ENCODE measurements around the gene MXI1. TPM values are rescaled to one million over a fixed set of nuclear protein-coding genes. Genes with fewer than 3 reads are reported as not detected.

The MXI1 gene
- total and polyA plus RNA-seq, 10 donors = 6.8 to 49.4 (median 19.4) TPM

- H3K27ac ChIP-seq = no peak overlapping the region
- H3K36me3 ChIP-seq = no peaks in the 10 kb centered on the region
- no peak for DNase-seq
- peaks cover 0 to 21% (median 9%) of the 10 kb centered on the region in 6 donors for H3K4me1 ChIP-seq
- H3K9me3 ChIP-seq = no peaks in the 10 kb centered on the region
- WGBS, 5 donors = 86 to 94% (median 93%) methylated on average over 6 to 8 of the region's 8 CpGs
- intact Hi-C loops (cut with DNase I; ENCODE audit: low total_unique reads) = no loop called here
- peaks cover 0 to 27% (median 0%) of the 10 kb centered on the region in 7 donors for H3K27me3 ChIP-seq (replicated peaks in 1 of 7)
- H3K4me3 ChIP-seq = no peak overlapping the region
- no peak for TF ChIP-seq CTCF (IDR thresholded peaks at IDR 0.05 in 8 of 11, conservative IDR thresholded peaks at IDR 0.05 in 3 of 11)
- no peak for TF ChIP-seq POLR2A (IDR thresholded peaks at IDR 0.05)
Measured at GRCh38 chr10:110203500-110204455, 3.6 kb upstream of the MXI1 start.

- no peaks in the 10 kb centered on the region for H3K9me3 ChIP-seq
- intact Hi-C loops (cut with DNase I; ENCODE audit: low total_unique reads) = no loop called here
Measured at GRCh38 chr10:110205051-110205675, 2.2 kb upstream of the MXI1 start.

GRCh38 chr10:110207805-110208613, 604 bp downstream of the MXI1 start:
- DNase-seq = peak; percentile 88
- intact Hi-C loops (cut with DNase I; ENCODE audit: low total_unique reads) = no loop called here
- H3K27me3 ChIP-seq (replicated peaks in 1 of 7) = peaks cover 0 to 35% (median 0%) of the 10 kb centered on the region in 7 donors

More at GRCh38 chr10:110205051-110205675, 2.2 kb upstream of the MXI1 start:
- no peak for DNase-seq
- no peaks in the 10 kb centered on the region for H3K36me3 ChIP-seq
- TF ChIP-seq CTCF (IDR thresholded peaks at IDR 0.05 in 8 of 11, conservative IDR thresholded peaks at IDR 0.05 in 3 of 11) = no peak
- TF ChIP-seq POLR2AphosphoS5 (IDR thresholded peaks at IDR 0.05) = no peak
- TF ChIP-seq POLR2A (IDR thresholded peaks at IDR 0.05) = no peak
- H3K27ac ChIP-seq = no peak overlapping the region
- no peak overlapping the region for H3K4me3 ChIP-seq
- H3K4me1 ChIP-seq = peaks cover 0 to 33% (median 15%) of the 10 kb centered on the region in 6 donors
- whole genome bisulfite sequencing, 5 donors = 89 to 93% (median 91%) methylated on average over 12 of the region's 12 CpGs
- peaks cover 0 to 32% (median 0%) of the 10 kb centered on the region in 7 donors for H3K27me3 ChIP-seq (replicated peaks in 1 of 7)

More at GRCh38 chr10:110207805-110208613, 604 bp downstream of the MXI1 start:
- 0 to 1% (median 1%) methylated on average over 33 to 57 of the region's 57 CpGs for WGBS, 5 donors
- TF ChIP-seq POLR2A (IDR thresholded peaks at IDR 0.05) (no peak), POLR2AphosphoS5 (IDR thresholded peaks at IDR 0.05) (peak in 2 of 3 donors; percentile 17 to 25), CTCF (IDR thresholded peaks at IDR 0.05 in 8 of 11, conservative IDR thresholded peaks at IDR 0.05 in 3 of 11) (no peak)
- H3K27ac ChIP-seq = peak overlapping the region; percentile 68 to 92 (median 82)
- peak overlapping the region; percentile 43 to 82 (median 70) for H3K4me3 ChIP-seq
- H3K36me3 ChIP-seq = no peaks in the 10 kb centered on the region
- H3K9me3 ChIP-seq = no peaks in the 10 kb centered on the region
- H3K4me1 ChIP-seq = peaks cover 0 to 58% (median 35%) of the 10 kb centered on the region in 6 donors
